A549 (cell line): Measurements from ENCODE around the gene MAML2. TPM values are rescaled to one million over a fixed set of nuclear protein-coding genes. Genes with fewer than 3 reads are reported as not detected.
A peak's percentile ranks its signal among the peaks of the same experiment; 100 is the strongest.

Experiments used
- ATAC-seq, 2 experiments: fragments of 200-7000 bp in 1 of 2; fragments of >200 bp in 1 of 2; cut with Nextera tagmentation in 1 of 2; cut with Tn5 transposase in 1 of 2; 3 replicates each; pipeline versions ENCODE4 v1.8.0 to v1.9.1; 2018 to 2020; ENCODE audit warnings: mild to moderate bottlenecking in 1 of 2, moderate library complexity in 1 of 2
- CTCF ChIA-PET: fragments of 300-600 bp; sonication (Branson Sonifier 250); formaldehyde crosslinking; extraction: SDS; loops from one replicate; lab custom pipeline; 2021; ENCODE audit warnings: antibody characterized with exemption, inconsistent platforms; lab: Yijun Ruan, JAX
- POLR2A ChIA-PET: fragments of 350-600 bp; formaldehyde crosslinking; extraction: SDS; loops from one replicate; lab custom pipeline; 2021; ENCODE audit warnings: antibody characterized with exemption, inconsistent platforms; lab: Yijun Ruan, JAX
- DNase-seq, 2 experiments: peaks; one replicate each; pipeline versions ENCODE4 v3.0.0 to v3.0.0-alpha.2; 2011 to 2016; ENCODE audit warnings: low read depth in 1 of 2, low spot score in 1 of 2
- FAIRE-seq: peaks from 2 replicates; lab custom pipeline; 2011; peaks lifted over from hg19 to GRCh38; lab: Jason Lieb, UNC
- H3K27ac ChIP-seq, 2 experiments: fragments of >200 bp; sonication (Bioruptor Twin); formaldehyde crosslinking; 3 replicates each; pipeline ENCODE4 v1.5.1; 2016 to 2017
- H3K4me1 ChIP-seq: fragments of >200 bp; sonication (Bioruptor Twin); formaldehyde crosslinking; 3 replicates; pipeline ENCODE4 v1.6.1; 2016
- H3K4me2 ChIP-seq: fragments of >200 bp; sonication (Bioruptor Twin); formaldehyde crosslinking; 3 replicates; pipeline ENCODE4 v1.6.1; 2016
- H3K4me3 ChIP-seq: fragments of >200 bp; sonication (Bioruptor Twin); formaldehyde crosslinking; 3 replicates; pipeline ENCODE4 v1.5.1; 2016
- H3K9me3 ChIP-seq: fragments of >200 bp; sonication (Bioruptor Twin); formaldehyde crosslinking; 3 replicates; pipeline ENCODE4 v1.6.1; 2016
- CBX2 ChIP-seq: fragments of 200-600 bp; sonication (generic); IDR thresholded peaks from 2 replicates; pipeline ENCODE4 v1.6.1; 2016; ENCODE audit warnings: low read depth, mild to moderate bottlenecking, borderline replicate concordance
- EHMT2 ChIP-seq: fragments of 200-600 bp; sonication (generic); IDR thresholded peaks from 2 replicates; pipeline ENCODE4 v1.6.1; 2016; ENCODE audit warnings: antibody characterized with exemption, low read depth, mild to moderate bottlenecking, moderate library complexity
- FOSB ChIP-seq: fragments of 250-450 bp; sonication (Bioruptor Pico); IDR thresholded peaks from 2 replicates; pipeline ENCODE4 v1.5.0; 2020; ENCODE audit warnings: mild to moderate bottlenecking, moderate library complexity
- FOXS1 ChIP-seq: fragments of 250-450 bp; sonication (Bioruptor Pico); IDR thresholded peaks from 2 replicates; pipeline ENCODE4 v1.5.0; 2020; ENCODE audit warnings: mild to moderate bottlenecking, moderate library complexity
- HDAC2 ChIP-seq: fragments of 200-600 bp; sonication (generic); IDR thresholded peaks from 2 replicates; pipeline ENCODE4 v1.6.1; 2016
- HEYL ChIP-seq: fragments of 250-450 bp; sonication (Bioruptor Pico); IDR thresholded peaks from 2 replicates; pipeline ENCODE4 v1.8.0; 2021; ENCODE audit warnings: mild to moderate bottlenecking, moderate library complexity
- HOXA7 ChIP-seq: fragments of 250-450 bp; sonication (Bioruptor Pico); IDR thresholded peaks from 2 replicates; pipeline ENCODE4 v1.5.0; 2020; ENCODE audit warnings: mild to moderate bottlenecking, moderate library complexity
- KDM1A ChIP-seq: fragments of 200-600 bp; sonication (generic); IDR thresholded peaks from 2 replicates; pipeline ENCODE4 v1.6.1; 2016; ENCODE audit warnings: low read depth, mild to moderate bottlenecking
- KDM5A ChIP-seq: fragments of 200-600 bp; sonication (generic); IDR thresholded peaks from 2 replicates; pipeline ENCODE4 v1.6.1; 2016; ENCODE audit warnings: antibody characterized with exemption, mild to moderate bottlenecking
- MAZ ChIP-seq: fragments of 150-350 bp; IDR thresholded peaks from 2 replicates; pipeline ENCODE4 v1.6.1; 2014; ENCODE audit warnings: antibody characterized with exemption, low read depth, low read length, borderline replicate concordance
- NR3C1 ChIP-seq: fragments of >200 bp; sonication (Bioruptor Twin); formaldehyde crosslinking; IDR thresholded peaks from 3 replicates; pipeline ENCODE4 v1.6.1; 2017
- POLR2AphosphoS2 ChIP-seq: conservative IDR thresholded peaks from 2 replicates; pipeline ENCODE4 v1.6.1; 2012; ENCODE audit warnings: low read length, improper control_type of control experiment, inconsistent platforms
- RNF2 ChIP-seq: fragments of 200-600 bp; sonication (generic); IDR thresholded peaks from 2 replicates; pipeline ENCODE4 v1.6.1; 2016; ENCODE audit warnings: low read depth, mild to moderate bottlenecking, antibody characterized with exemption, moderate library complexity, borderline replicate concordance
- TFCP2L1 ChIP-seq: fragments of 250-450 bp; sonication (Bioruptor Pico); IDR thresholded peaks from 2 replicates; pipeline ENCODE4 v1.5.0; 2021; ENCODE audit warnings: mild to moderate bottlenecking
- TP53 ChIP-seq: fragments of 250-450 bp; sonication (Bioruptor Pico); IDR thresholded peaks from 2 replicates; pipeline ENCODE4 v1.5.0; 2021; ENCODE audit warnings: mild to moderate bottlenecking, moderate library complexity
- ZC3H11A ChIP-seq: fragments of 450-650 bp; IDR thresholded peaks from 2 replicates; pipeline ENCODE4 v1.6.1; 2014; ENCODE audit warnings: antibody characterized with exemption, mild to moderate bottlenecking
- ZNF302 ChIP-seq: fragments of 250-450 bp; sonication (Bioruptor Pico); IDR thresholded peaks from 2 replicates; pipeline ENCODE4 v1.9.0; 2021; ENCODE audit warnings: inconsistent platforms, mild to moderate bottlenecking, moderate library complexity
- WGBS: methylation state at CpG from one replicate; pipeline ENCODE4 v1.1.6; 2017; ENCODE audit errors: missing lambda C conversion rate; 5-methylcytosine and 5-hydroxymethylcytosine counted together
- polyA plus RNA-seq, 4 experiments: library from polyadenylated mRNA; depleted of rRNA in 3 of 4; stranded (reverse); fragments of >200 nt; fragmentation: RNase III in 1 of 4; extraction: RNeasy Plus Mini Kit Qiagen cat#74134 plus additional on column Dnase treatment in 1 of 4; gene quantifications; 2 replicates in 3 of 4; 3 replicates in 1 of 4; pipeline ENCODE4 v1.2.3, GENCODE V29; 2011 to 2017
- TF ChIP-seq, protein P1 (sequence below): fragments of >200 bp; sonication (Bioruptor Twin); formaldehyde crosslinking; IDR thresholded peaks from 3 replicates; pipeline ENCODE4 v1.6.1; 2016
- TF ChIP-seq, protein P2 (sequence below): IDR thresholded peaks from 2 replicates; pipeline ENCODE4 v1.6.1; 2012
- TF ChIP-seq, protein P3 (sequence below): fragments of 200-600 bp; sonication (generic); IDR thresholded peaks from 2 replicates; pipeline ENCODE4 v1.6.1; 2016; ENCODE audit warnings: antibody characterized with exemption, mild to moderate bottlenecking, moderate library complexity
- TF ChIP-seq, protein P4 (sequence below): fragments of >200 bp; sonication (Bioruptor Twin); formaldehyde crosslinking; IDR thresholded peaks from 2 replicates; pipeline ENCODE4 v1.6.1; 2016
- TF ChIP-seq, protein P5 (sequence below): fragments of 150-350 bp; IDR thresholded peaks from 2 replicates; pipeline ENCODE4 v1.6.1; 2014; ENCODE audit warnings: low read depth, mild to moderate bottlenecking, low read length

Gene MAML2
- polyA plus RNA-seq, 2 of the 4 experiments (the other 2 are of a cell fraction) = 1.5 to 2.5 TPM

DNA sequence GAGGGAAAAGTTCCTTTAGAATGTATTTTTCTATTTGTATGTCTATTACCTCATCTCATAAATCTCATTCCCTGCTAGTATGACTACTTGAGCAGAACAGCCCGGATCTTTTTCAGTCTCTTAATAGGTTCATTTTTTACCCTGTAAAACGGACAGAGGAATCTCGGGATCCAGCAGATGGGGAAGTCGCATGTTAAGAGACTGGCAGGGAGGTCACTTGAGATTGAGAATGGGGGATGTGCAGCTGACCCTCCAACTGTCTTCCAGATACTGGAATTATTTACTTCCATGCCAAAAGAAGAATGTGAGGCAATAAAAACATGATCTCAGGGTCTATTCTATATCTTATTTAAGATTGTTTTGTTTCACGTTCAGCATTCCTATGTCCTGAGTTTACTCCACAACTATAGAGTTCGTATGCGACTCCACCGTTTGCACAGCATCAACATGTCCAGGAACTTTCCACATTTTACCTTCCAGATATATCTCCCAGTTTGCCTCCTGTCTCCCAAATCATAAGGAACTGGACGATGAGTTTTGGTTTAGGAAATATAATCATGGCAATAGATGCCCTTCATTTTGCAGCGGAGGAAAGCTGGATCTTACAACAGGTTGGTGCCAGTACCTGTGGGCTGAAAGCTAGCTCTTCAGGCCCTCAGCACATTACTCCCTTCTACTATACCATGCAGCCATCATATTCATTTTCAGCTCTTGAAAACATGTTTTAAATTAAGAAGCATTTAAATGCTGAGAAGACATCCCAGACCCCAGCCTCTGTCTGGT lies 181.5 kb downstream of the MAML2 start (continued):
- TF ChIP-seq, protein P1, sequence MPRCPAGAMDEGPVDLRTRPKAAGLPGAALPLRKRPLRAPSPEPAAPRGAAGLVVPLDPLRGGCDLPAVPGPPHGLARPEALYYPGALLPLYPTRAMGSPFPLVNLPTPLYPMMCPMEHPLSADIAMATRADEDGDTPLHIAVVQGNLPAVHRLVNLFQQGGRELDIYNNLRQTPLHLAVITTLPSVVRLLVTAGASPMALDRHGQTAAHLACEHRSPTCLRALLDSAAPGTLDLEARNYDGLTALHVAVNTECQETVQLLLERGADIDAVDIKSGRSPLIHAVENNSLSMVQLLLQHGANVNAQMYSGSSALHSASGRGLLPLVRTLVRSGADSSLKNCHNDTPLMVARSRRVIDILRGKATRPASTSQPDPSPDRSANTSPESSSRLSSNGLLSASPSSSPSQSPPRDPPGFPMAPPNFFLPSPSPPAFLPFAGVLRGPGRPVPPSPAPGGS = no peak
- TF ChIP-seq TP53 (no peak), RNF2 (no peak), FOXS1 (CRISPR knock-in tag) (no peak)

DNA sequence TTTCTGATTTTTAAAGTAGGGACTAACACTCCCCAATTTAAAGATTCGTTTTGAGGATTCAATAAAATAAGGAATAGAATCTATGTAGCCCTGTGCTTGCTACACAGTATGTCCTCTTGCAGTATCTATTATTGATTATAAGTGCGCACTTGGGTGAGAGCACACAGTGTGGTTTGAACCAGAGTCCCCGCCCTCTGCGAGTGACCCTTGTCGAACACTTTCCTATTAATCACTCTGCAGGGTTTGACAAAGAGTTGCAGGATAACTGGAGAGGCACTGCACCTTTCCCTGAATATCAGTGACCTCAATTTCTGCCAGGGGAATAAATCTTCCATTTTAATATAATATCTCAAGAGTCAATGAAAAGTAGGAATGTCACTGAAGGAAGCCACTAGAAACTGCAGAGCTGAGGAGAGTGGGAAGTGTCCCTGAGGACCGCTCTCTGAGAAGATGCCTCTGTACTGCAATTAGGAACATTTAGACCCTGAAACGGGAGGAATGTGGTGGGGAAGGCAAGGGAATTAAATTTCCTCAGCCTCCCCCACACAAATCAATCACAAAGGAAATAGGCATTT lies 182.2 kb downstream of the MAML2 start:
- H3K27ac ChIP-seq = peak overlapping the region in 1 of 2 experiments; percentile 39; a peak in 2 of 6 replicates

DNA sequence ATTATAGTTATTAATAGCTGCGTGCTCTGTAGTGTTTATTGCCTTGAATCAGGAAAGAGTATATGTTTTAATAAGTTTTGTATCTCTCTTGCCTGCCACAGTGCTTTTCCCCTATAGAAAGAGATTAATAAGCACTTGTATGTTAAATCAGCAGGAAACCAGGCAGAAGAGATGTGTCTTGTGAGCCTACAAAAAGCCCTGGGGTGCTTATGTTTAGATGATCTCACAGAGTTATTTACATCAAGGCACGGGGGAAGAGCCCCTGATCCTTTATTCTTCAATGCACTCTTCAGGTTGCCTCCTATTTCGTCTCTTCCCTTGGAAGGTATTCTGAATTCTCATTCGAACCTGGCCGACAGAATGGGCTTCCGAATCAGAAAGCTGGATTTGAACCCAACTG lies 183.0 kb downstream of the MAML2 start:
- H3K4me3 ChIP-seq = no peak overlapping the region

More for the DNA sequence above, 182.2 kb downstream of the MAML2 start:
- FAIRE-seq = no peak
- no peak for DNase-seq
- no peak for ATAC-seq
- ChIA-PET POLR2A (no interaction called here), CTCF (no interaction called here)
- TF ChIP-seq, protein P2, sequence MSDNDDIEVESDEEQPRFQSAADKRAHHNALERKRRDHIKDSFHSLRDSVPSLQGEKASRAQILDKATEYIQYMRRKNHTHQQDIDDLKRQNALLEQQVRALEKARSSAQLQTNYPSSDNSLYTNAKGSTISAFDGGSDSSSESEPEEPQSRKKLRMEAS = no peak
- no peak for TF ChIP-seq ZNF302 (CRISPR knock-in tag)
- no peak for TF ChIP-seq FOSB (CRISPR knock-in tag)
- H3K4me3 ChIP-seq = no peak overlapping the region
- no peaks in the 10 kb centered on the region for H3K9me3 ChIP-seq
- peaks cover 19% of the 10 kb centered on the region for H3K4me1 ChIP-seq
- H3K4me2 ChIP-seq = no peak overlapping the region
- WGBS = 73% methylated on average over 7 of the region's 7 CpGs

DNA sequence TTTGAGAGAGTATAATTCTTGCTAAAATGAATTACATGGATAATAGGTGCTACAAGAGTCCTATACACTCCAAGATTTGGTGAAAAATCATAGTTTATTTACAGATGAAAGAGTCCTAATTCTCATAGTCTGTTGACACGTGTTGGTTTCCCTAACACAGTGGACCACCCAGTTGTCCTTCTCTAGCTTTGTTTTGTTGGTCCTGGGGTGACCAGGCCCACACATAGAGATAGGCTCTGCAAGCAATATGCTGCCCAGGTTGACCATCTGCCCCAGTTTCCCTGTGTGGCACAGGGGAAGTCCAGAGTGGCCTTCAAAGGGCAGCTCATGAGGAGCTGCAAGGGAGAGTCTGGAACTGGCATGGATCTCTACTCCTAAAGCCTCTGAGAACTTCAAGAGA lies 184.9 kb downstream of the MAML2 start:
- 73% methylated on average over 1 of the region's 1 CpG for WGBS
- TF ChIP-seq, protein P3, sequence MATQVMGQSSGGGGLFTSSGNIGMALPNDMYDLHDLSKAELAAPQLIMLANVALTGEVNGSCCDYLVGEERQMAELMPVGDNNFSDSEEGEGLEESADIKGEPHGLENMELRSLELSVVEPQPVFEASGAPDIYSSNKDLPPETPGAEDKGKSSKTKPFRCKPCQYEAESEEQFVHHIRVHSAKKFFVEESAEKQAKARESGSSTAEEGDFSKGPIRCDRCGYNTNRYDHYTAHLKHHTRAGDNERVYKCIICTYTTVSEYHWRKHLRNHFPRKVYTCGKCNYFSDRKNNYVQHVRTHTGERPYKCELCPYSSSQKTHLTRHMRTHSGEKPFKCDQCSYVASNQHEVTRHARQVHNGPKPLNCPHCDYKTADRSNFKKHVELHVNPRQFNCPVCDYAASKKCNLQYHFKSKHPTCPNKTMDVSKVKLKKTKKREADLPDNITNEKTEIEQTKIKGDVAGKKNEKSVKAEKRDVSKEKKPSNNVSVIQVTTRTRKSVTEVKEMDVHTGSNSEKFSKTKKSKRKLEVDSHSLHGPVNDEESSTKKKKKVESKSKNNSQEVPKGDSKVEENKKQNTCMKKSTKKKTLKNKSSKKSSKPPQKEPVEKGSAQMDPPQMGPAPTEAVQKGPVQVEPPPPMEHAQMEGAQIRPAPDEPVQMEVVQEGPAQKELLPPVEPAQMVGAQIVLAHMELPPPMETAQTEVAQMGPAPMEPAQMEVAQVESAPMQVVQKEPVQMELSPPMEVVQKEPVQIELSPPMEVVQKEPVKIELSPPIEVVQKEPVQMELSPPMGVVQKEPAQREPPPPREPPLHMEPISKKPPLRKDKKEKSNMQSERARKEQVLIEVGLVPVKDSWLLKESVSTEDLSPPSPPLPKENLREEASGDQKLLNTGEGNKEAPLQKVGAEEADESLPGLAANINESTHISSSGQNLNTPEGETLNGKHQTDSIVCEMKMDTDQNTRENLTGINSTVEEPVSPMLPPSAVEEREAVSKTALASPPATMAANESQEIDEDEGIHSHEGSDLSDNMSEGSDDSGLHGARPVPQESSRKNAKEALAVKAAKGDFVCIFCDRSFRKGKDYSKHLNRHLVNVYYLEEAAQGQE = no peak
- ChIA-PET POLR2A (no interaction called here), CTCF (interaction anchor here (1.4 kb wide), 1 partner anchor 185 kb away, joined by 8 read pairs; the partner anchor contains the start of gene MAML2)
- no peak overlapping the region for H3K4me2 ChIP-seq
- H3K4me1 ChIP-seq = peaks cover 39% of the 10 kb centered on the region
- no peak for DNase-seq
- no peak overlapping the region for H3K4me3 ChIP-seq
- no peaks in the 10 kb centered on the region for H3K9me3 ChIP-seq
- no peak for FAIRE-seq
- ATAC-seq = no peak
- peak overlapping the region; percentile 61 to 83; a peak in 4 of 6 replicates for H3K27ac ChIP-seq

More for the DNA sequence above, 183.0 kb downstream of the MAML2 start:
- Histone ChIP-seq H3K4me1 (peaks cover 27% of the 10 kb centered on the region), H3K9me3 (no peaks in the 10 kb centered on the region), H3K27ac (no peak overlapping the region; a peak in 1 of 6 replicates), H3K4me2 (no peak overlapping the region)
- WGBS = 62% methylated on average over 6 of the region's 6 CpGs
- CTCF ChIA-PET = no interaction called here
- TF ChIP-seq MAZ (no peak), NR3C1 (no peak), HOXA7 (CRISPR knock-in tag) (no peak), KDM5A (no peak), POLR2AphosphoS2 (no peak), KDM1A (no peak), CBX2 (no peak), TP53 (no peak), EHMT2 (no peak), HDAC2 (no peak), ZC3H11A (no peak), FOXS1 (CRISPR knock-in tag) (no peak), HEYL (CRISPR knock-in tag) (no peak), TFCP2L1 (no peak)
- TF ChIP-seq, protein P4, sequence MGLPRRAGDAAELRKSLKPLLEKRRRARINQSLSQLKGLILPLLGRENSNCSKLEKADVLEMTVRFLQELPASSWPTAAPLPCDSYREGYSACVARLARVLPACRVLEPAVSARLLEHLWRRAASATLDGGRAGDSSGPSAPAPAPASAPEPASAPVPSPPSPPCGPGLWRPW = no peak
- TF ChIP-seq, protein P5, sequence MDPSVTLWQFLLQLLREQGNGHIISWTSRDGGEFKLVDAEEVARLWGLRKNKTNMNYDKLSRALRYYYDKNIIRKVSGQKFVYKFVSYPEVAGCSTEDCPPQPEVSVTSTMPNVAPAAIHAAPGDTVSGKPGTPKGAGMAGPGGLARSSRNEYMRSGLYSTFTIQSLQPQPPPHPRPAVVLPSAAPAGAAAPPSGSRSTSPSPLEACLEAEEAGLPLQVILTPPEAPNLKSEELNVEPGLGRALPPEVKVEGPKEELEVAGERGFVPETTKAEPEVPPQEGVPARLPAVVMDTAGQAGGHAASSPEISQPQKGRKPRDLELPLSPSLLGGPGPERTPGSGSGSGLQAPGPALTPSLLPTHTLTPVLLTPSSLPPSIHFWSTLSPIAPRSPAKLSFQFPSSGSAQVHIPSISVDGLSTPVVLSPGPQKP = no peak
- ATAC-seq = no peak
- no peak for DNase-seq
- FAIRE-seq = no peak
- POLR2A ChIA-PET = no interaction called here
